RCC 7860 (cell line): Measurements from ENCODE around the gene NELFE.
"Not testable (repeated sequence)": the region's sequence is repeated elsewhere in the genome, so short reads cannot be mapped to it uniquely, and the experiment has no call there.

Experiments
- DNase-seq: peaks from one replicate; pipeline ENCODE4 v3.0.0-alpha.2; 2015; ENCODE audit warnings: low spot score
- FAIRE-seq: peaks from 2 replicates; lab custom pipeline; 2012; peaks lifted over from hg19 to GRCh38; lab: Jason Lieb, UNC

Gene NELFE

GRCh38 chr6:31976065-31976464, 17.3 kb upstream of the NELFE start:
- not testable (repeated sequence) for FAIRE-seq, DNase-seq

DNA sequence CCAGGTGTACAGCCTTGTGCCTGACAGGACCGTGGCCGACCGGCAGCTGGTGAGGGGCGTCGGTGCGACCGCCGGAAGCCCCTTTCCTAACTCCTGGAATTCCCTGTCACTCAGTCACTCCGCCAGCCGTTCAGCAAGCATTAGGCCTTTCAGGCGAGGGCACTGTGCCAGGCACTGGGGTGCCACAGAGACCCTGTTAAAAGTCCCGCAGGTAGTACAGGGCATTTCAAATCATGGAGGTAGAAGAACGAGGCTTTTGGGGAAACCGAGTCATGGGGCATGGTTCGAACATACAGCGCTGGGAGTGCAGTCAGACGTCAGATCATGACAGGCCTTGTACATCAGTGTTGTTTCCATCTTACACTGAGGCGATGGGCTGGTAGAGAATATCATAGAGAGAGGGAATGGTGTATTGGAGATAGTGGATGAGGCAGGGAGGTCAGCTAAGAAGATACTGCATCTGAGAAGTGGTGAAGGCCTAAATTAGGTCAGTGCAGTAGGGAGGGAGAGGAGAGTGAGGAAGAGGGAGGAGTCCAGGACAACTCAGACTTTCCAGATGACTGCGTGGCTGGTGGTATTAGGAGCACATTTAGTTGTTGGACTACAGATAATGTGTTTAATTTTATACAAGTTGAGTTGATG, 14.1 kb upstream of the NELFE start:
- no peak for FAIRE-seq
- DNase-seq: no peak

DNA sequence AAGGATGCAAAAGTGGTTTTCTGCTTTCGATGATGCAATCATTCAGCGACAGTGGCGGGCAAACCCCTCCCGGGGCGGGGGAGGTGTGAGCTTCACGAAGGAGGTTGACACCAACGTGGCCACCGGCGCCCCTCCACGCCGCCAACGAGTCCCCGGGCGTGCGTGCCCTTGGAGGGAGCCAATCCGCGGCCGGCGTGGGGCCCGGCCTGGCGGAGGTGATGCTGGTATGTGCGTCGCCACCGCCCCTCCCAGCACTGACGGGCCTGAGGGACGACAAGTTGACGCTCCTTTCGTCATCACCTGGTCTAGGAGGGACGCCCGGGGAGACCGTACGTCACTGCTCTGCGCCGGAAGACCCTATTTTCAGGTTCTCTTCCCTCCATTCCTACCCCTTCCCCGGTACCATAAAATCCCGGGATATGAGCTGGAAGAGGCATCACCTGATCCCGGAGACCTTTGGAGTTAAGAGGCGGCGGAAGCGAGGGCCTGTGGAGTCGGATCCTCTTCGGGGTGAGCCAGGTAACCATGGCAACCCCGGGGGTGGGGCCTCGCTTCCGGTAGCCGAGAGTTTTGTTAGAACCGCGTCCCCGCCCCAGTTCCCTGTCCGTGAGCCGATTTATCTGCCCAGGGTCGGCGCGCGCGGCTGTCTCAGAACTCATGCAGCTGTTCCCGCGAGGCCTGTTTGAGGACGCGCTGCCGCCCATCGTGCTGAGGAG, 13.4 kb upstream of the NELFE start, which contains the start of gene DXO:
Gene DXO (minus strand): TSS at position 146 of the 716 bp plus-strand sequence. CDS start 463 bp downstream, outside the sequence.
- FAIRE-seq: no peak
- DNase-seq: peak; percentile 90

DNA sequence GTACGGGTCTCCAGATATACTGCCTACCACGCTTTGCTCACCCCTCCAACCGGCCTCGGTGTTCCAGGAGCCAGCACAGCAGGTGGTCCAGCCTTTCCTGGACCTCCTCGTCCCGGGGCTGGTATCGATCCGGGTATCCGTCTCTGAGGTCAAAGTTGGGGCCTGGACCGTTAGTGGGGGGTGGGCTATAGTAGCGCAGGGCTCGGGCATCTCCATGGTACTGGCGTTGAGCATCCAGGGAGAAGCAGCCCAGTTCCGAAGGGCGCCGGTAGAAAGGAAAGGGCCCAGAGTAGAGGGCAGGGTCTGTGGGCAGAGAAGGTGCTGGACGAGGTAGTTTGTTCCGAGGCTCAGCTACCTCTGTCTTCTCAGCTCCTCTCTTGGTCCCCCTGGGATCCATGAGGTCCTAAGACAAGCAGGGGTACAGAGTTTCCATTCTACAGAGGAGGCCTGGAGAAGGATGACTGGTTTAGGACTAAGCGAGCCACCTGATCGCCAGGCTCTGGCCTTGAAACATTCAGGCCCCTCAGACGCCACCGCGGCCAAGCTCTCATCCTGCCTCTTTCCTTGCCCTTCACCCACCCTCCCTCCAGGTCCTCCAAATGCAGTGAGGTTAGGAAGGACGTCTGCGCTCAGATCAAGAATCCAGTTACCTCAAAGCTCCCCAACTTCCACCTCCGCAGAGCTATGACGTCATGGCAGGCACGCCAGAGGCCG, 12.7 kb upstream of the NELFE start:
- no peak for FAIRE-seq
- DNase-seq: no peak

DNA sequence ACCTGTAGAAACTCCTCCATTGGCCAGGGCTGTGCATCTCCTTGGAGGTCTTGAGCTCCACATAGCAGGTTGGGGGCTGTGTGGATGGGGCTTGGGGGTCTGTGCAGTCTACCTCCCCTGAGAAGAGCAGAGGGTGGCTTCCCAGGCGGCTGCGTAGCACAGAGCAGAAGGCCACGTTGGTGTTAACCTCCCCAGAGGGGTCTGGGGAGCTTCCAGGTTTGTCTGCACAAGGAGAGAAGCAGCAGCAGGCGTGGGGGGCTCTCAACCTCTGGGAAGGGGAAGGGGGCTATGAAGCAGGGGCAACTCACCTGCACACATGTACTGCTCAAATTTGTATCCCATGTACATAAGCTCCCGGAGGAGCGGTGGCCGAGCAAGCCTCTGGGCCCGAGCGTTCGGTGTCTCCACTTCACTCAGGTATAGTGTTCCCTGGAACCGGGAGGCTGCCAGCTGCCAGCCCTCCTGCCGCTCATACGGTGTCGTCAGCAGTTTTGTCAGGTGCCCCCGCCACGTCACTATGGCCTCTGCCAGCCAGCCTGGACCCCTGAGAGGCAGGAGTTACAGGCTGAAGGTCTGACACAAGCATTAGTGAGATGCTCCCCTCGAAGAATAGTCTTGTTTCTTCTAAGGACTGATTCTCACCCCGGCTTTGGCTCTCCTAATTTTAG, 12.0 kb upstream of the NELFE start:
- DNase-seq: peak; percentile 3
- FAIRE-seq: no peak

DNA sequence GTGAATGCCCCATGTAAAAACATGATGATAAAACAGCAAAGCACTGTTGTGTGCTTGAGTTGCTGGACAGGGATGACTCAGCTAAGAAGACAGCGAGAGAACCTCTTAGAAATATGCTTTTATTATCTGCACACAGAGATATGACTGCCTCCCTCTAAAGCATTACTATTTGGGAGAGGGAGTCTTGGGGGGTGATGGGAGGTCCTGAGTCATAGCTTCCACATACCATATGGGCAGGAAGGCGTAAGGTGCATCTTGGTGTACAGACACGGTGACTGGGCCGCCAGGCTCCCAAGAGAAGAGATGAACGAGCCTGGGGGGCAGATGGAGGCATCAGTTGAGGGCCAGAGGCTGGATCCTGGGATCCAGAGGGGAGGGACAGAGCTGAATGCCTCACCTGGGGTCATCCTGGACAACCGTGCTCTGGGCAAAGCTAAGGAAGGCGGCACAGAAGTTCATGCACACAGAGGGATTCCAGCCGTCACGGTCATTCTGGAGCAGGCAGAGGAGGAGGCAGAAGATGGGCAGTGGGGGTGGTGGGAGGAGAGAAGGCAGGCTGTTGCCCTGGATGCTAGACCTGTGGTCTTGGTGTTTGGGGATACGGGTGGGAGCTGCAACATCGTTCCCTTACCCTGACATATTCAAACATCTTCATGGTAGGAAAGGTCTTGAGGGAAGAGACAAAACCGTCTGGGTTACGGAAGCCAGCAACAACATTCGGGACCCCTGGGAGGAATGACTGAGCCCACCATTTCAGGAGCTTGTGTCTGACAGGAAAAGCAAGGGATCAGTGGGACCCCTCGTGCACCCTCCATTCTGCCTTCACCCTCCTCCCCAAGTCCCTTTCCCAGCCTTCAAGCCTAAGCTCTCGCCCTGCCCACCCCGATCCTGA, 11.2 kb upstream of the NELFE start:
- FAIRE-seq (no peak), DNase-seq (peak; percentile 21)

DNA sequence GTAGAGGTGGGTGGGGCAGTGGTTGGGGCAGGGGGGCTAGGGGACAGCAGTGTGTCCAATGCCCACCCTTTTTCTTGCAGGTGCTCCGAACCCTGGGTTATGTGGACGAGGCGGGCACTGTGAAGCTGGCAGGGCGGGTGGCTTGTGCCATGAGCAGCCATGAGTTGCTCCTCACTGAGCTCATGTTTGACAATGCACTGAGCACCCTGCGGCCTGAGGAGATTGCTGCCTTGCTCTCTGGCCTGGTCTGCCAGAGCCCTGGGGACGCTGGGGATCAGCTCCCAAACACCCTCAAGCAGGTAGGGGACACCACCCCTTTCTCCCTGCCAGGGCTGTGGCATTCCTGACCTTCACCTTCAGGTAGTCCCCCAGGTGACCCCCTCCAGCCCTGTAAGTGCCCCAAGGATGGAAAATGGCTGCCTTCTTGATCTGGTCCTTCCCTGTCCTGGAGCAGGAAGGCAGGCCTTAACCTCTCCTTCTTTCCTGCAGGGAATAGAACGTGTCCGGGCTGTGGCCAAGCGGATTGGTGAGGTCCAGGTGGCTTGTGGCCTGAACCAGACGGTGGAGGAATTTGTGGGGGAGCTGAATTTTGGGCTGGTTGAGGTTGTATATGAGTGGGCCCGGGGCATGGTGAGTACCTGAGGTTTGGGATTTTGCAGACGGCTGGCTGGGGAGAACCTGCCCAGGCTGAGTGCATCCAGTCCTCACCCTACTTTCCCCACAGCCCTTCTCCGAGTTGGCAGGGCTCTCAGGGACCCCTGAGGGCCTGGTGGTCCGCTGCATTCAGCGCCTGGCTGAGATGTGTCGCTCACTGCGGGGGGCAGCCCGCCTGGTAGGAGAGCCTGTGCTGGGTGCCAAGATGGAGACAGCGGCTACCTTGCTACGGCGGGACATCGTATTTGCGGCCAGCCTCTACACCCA, 10.3 kb upstream of the NELFE start:
- FAIRE-seq: no peak

GRCh38 chr6:31968326-31968725, 9.6 kb upstream of the NELFE start:
- no peak for FAIRE-seq

More for the DNA sequence above, 10.3 kb upstream of the NELFE start:
- no peak for DNase-seq

GRCh38 chr6:31967926-31968320, 9.2 kb upstream of the NELFE start:
- DNase-seq (no peak), FAIRE-seq (no peak)

More at GRCh38 chr6:31968326-31968725, 9.6 kb upstream of the NELFE start:
- no peak for DNase-seq

- no peak for FAIRE-seq
- DNase-seq: no peak
These were observed 8.5 kb upstream of the NELFE start for GRCh38 chr6:31966997-31967925.

GRCh38 chr6:31966506-31966905, 7.7 kb upstream of the NELFE start:
- FAIRE-seq (no peak), DNase-seq (no peak)

- DNase-seq (no peak), FAIRE-seq (no peak)
These were observed 6.9 kb upstream of the NELFE start for GRCh38 chr6:31965700-31966099.

DNA sequence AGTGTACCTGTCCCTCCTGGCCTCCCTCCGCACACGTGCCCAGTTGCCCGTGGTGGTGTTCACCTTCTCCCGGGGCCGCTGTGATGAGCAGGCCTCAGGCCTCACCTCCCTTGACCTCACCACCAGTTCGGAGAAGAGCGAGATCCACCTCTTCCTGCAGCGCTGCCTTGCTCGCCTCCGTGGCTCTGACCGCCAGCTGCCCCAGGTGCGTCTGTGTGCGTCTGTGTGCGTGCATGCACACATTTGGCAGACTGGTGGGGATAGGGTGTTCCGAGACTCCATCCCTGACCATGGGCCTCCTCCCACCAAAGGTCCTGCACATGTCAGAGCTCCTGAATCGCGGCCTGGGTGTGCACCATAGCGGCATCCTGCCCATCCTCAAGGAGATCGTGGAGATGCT, 5.2 kb upstream of the NELFE start:
- no peak for FAIRE-seq
- no peak for DNase-seq

DNA sequence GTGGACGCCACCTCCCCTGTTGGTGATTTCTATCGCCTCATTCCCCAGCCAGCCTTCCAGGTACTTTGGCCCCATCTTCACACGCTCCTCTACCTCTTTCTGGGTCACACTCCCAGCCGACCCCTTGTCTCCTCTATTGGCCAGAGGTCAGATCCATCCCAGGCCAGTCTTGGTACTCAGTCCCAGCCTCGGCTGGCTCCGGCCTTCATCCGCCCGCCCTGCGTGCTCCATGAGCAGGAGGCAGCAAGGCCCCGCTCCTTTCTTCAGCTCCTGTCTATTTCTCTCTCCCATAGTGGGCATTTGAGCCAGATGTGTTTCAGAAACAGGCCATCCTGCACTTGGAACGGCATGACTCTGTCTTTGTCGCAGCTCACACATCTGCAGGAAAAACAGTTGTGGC, 2.8 kb upstream of the NELFE start:
- FAIRE-seq: no peak
- no peak for DNase-seq

- DNase-seq: no peak
- FAIRE-seq: no peak
These were observed 395 bp downstream of the NELFE start for GRCh38 chr6:31958412-31958740.

DNA sequence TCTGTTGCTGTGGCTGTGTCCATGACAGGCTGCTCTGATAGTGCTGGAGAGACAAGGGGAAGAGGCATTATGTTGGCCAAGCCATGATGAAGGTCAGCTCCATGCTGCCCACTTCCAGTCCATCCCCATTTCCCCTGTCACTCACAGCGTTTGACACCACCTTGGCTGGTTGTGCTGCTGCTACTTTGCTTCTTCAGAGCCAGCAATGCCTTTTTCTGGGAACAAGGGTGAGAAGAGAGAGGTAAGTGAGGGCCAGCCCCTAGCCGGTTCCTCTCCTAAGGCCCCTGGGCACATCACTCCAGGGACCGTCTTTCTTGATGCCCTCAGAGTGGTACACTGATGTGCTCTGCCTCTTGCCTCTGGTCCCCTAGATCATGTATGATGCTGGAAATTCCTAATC, 2.0 kb downstream of the NELFE start:
- no peak for FAIRE-seq
- DNase-seq: no peak

- no peak for DNase-seq
- no peak for FAIRE-seq
These were observed 4.3 kb downstream of the NELFE start for GRCh38 chr6:31954511-31954910.

DNA sequence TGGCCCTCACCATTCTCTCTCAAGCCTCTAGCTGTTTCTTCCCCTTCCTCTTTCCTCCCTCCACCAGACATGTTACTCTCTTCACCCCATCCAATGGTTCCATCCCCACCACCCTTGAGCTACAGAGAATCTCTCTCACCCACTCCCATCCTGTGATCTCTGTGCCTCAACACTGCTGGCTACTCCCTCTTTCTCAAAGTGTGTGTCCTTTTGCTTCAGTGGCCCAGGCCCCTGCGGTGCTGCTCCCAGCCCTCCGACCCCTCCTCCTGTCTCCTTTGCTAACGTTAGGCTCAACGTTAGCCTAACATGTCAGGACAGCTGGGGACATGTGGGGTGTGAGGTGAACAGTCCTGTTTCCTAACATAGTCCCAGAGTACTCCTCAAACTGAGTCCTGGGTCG, 5.9 kb downstream of the NELFE start:
- FAIRE-seq (no peak), DNase-seq (no peak)
